ENCODE measurements around the gene TNS1. TPM values are rescaled to one million over a fixed set of nuclear protein-coding genes. Genes with fewer than 3 reads are reported as not detected.

The TNS1 gene
- total and polyA plus RNA-seq, 9 of the 15 experiments (the other 6 are each of a cell fraction or from before 2014, with no cell fraction given) = 0.13 to 2.7 (median 0.77) TPM

DNA sequence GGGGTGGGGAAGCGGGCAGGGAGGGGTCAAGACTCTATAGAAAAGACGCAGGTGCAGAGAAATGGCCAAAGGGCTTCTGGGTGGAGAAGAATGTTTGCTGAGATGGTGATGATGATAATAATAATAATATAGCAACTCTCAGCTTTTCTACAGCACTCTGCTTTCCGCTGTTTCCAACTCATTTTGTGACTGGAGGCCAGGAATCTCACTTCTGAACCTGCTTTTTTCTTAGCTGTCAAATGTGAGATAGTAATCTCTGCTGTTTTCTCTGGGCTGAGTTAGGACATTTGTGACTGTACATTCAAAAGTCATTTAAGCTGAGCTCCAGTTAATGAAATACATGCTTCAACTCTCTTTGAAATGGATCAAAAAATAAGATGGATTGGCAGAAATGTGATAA lies 58.4 kb downstream of the TNS1 start:
- Histone ChIP-seq H3K9me1 (ENCODE audit: control insufficient read depth, insufficient read depth, low read length) (no peaks in the 10 kb centered on the region), H3K79me2 (ENCODE audit: control insufficient read depth, insufficient read depth, low read length) (no peaks in the 10 kb centered on the region), H3K27ac (ENCODE audit: extremely low read depth, low read depth, low read length) (no peak overlapping the region), H3K4me2 (ENCODE audit: insufficient read depth, low read length) (no peak overlapping the region), H2AFZ (ENCODE audit: low read depth, low read length) (no peak overlapping the region), H3K4me1 (replicated peaks in 1 of 2; ENCODE audit: control insufficient read depth in 2 of 2, insufficient read depth in 2 of 2, low read length in 2 of 2) (peaks cover 2 to 7% of the 10 kb centered on the region in 2 experiments; a peak in 3 of 5 replicates), H3K9me3 (replicated peaks; ENCODE audit: control insufficient read depth, insufficient read depth, low read depth, low read length) (no peaks in the 10 kb centered on the region), H3K9ac (ENCODE audit: insufficient read depth in 1 of 2, low read depth in 2 of 2, low read length in 2 of 2) (no peak overlapping the region), H3K36me3 (ENCODE audit: control insufficient read depth, insufficient read depth, low read length) (no peaks in the 10 kb centered on the region), H3K4me3 (no peak overlapping the region), H3K27me3 (ENCODE audit: control insufficient read depth in 2 of 2, insufficient read depth in 2 of 2, low read length in 2 of 2) (peaks cover 0 to 30% of the 10 kb centered on the region in 2 experiments; a peak in 3 of 5 replicates), H4K20me1 (replicated peaks; ENCODE audit: control insufficient read depth, insufficient read depth, low read length) (no peaks in the 10 kb centered on the region)
- no peak for DNase-seq (ENCODE audit: extremely low read depth in 1 of 4, low spot score in 3 of 4)
- intact Hi-C loops (cut with micrococcal nuclease) = no loop called here
- no peak for ATAC-seq
- 0% methylated on average over 1 of the region's 3 CpGs for WGBS (ENCODE audit: insufficient coverage, low coverage, missing lambda C conversion rate)
- in situ Hi-C loops (cut with MboI) = no loop called here
- POLR2A ChIA-PET = interaction anchor here (0.7 to 1.6 kb wide), 2 partner anchors 12 to 13 kb away, joined by 3 to 5 read pairs; no protein-coding TSS in a partner anchor
- CTCF ChIA-PET (ENCODE audit: low intra/inter-chr PET ratio) = no interaction called here
- no TSS peak for BruUV-seq (replicated peaks)
- no peak for FAIRE-seq
- no peak for TF ChIP-seq HCFC1 (IDR thresholded peaks at IDR 0.05; ENCODE audit: low read depth, low read length)
- TF ChIP-seq, protein P1, sequence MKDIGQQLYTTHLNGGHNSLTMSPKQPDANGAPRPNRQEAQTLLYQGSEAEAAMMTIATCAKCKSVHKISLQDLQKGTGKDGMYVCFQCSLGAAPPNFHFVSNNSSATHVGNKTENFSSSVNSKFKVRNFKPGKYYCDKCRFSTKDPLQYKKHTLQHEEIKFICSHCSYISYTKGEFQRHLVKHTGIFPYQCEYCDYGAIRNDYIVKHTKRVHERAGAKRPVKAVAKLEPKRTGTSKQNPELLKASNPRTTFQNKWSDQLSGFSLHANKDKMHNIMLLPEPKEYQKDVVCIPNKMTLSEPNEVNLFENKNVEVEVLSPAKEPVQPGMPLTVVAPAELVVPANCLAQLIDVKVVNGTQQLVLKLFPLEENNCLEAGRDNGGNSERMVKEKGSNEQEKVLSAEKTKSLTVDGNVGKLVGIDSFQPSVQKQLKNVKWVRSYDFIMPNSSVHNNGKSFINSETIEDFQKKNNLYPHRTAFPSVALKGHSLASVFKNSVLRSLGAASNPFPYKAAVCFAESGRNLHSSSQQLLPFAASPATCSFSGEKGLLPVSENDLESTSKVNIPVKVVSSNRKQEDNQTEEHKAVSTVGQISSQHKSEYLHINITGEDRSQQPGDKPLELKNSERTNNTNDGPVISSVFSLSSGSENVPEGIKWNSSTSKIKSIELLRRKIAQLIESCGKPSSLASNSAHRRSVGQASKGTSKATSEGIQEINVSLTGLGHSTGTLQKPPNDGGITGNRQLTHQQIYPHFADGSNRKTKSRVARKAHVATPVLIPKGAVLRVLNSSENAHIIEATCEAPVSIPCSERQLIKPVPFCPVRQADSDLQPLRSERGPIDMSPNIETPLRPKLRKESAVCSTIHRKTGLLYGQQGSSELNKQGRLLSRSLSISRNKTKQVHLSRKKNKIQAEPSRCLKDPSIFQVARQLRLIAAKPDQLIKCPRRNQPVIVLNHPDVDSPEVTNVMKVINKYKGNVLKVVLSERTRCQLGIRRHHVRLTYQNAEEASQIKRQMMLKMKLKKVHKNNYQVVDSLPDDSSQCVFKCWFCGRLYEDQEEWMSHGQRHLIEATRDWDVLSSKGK (CRISPR knock-in tag; IDR thresholded peaks at IDR 0.05) = no peak
- no peak for TF ChIP-seq ZNF717 (CRISPR knock-in tag; IDR thresholded peaks at IDR 0.05)
- no peak for TF ChIP-seq ZBTB7A (IDR thresholded peaks at IDR 0.05; ENCODE audit: borderline replicate concordance, control insufficient read depth, low read depth, low read length)
- TF ChIP-seq, protein P2, sequence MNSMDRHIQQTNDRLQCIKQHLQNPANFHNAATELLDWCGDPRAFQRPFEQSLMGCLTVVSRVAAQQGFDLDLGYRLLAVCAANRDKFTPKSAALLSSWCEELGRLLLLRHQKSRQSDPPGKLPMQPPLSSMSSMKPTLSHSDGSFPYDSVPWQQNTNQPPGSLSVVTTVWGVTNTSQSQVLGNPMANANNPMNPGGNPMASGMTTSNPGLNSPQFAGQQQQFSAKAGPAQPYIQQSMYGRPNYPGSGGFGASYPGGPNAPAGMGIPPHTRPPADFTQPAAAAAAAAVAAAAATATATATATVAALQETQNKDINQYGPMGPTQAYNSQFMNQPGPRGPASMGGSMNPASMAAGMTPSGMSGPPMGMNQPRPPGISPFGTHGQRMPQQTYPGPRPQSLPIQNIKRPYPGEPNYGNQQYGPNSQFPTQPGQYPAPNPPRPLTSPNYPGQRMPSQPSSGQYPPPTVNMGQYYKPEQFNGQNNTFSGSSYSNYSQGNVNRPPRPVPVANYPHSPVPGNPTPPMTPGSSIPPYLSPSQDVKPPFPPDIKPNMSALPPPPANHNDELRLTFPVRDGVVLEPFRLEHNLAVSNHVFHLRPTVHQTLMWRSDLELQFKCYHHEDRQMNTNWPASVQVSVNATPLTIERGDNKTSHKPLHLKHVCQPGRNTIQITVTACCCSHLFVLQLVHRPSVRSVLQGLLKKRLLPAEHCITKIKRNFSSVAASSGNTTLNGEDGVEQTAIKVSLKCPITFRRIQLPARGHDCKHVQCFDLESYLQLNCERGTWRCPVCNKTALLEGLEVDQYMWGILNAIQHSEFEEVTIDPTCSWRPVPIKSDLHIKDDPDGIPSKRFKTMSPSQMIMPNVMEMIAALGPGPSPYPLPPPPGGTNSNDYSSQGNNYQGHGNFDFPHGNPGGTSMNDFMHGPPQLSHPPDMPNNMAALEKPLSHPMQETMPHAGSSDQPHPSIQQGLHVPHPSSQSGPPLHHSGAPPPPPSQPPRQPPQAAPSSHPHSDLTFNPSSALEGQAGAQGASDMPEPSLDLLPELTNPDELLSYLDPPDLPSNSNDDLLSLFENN (IDR thresholded peaks at IDR 0.05; ENCODE audit: low read depth in 2 of 2, low read length in 2 of 2) = no peak
- TF ChIP-seq POLR2A (conservative IDR thresholded peaks at IDR 0.05) = no peak
- TF ChIP-seq, protein P3, sequence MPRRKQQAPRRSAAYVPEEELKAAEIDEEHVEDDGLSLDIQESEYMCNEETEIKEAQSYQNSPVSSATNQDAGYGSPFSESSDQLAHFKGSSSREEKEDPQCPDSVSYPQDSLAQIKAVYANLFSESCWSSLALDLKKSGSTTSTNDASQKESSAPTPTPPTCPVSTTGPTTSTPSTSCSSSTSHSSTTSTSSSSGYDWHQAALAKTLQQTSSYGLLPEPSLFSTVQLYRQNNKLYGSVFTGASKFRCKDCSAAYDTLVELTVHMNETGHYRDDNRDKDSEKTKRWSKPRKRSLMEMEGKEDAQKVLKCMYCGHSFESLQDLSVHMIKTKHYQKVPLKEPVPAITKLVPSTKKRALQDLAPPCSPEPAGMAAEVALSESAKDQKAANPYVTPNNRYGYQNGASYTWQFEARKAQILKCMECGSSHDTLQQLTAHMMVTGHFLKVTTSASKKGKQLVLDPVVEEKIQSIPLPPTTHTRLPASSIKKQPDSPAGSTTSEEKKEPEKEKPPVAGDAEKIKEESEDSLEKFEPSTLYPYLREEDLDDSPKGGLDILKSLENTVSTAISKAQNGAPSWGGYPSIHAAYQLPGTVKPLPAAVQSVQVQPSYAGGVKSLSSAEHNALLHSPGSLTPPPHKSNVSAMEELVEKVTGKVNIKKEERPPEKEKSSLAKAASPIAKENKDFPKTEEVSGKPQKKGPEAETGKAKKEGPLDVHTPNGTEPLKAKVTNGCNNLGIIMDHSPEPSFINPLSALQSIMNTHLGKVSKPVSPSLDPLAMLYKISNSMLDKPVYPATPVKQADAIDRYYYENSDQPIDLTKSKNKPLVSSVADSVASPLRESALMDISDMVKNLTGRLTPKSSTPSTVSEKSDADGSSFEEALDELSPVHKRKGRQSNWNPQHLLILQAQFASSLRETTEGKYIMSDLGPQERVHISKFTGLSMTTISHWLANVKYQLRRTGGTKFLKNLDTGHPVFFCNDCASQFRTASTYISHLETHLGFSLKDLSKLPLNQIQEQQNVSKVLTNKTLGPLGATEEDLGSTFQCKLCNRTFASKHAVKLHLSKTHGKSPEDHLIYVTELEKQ (CRISPR knock-in tag; IDR thresholded peaks at IDR 0.05) = no peak
- no peak for TF ChIP-seq ZNF232 (CRISPR knock-in tag; IDR thresholded peaks at IDR 0.05)
- TF ChIP-seq DNMT1 (IDR thresholded peaks at IDR 0.05) = no peak
- TF ChIP-seq ZBTB8A (IDR thresholded peaks at IDR 0.05; ENCODE audit: partially characterized antibody) = no peak
- no peak for TF ChIP-seq KLF16 (IDR thresholded peaks at IDR 0.05)
- TF ChIP-seq, protein P4, sequence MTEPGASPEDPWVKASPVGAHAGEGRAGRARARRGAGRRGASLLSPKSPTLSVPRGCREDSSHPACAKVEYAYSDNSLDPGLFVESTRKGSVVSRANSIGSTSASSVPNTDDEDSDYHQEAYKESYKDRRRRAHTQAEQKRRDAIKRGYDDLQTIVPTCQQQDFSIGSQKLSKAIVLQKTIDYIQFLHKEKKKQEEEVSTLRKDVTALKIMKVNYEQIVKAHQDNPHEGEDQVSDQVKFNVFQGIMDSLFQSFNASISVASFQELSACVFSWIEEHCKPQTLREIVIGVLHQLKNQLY (CRISPR knock-in tag; conservative IDR thresholded peaks at IDR 0.05) = no peak

Data from K562 (cell line).